Smooth muscle cell (in vitro differentiated cells): ENCODE results near the gene PPP4R4. TPM values are rescaled to one million over a fixed set of nuclear protein-coding genes. Genes with fewer than 3 reads are reported as not detected.
A peak's percentile ranks its signal among the peaks of the same experiment; 100 is the strongest.

Experiments
- DNase-seq: peaks from one replicate; lab custom pipeline; 2025; ENCODE audit not compliant: unreplicated experiment; lab: John Stamatoyannopoulos, UW
- H2AFZ ChIP-seq: fragments of 200-600 bp; sonication (generic); 2 replicates; pipeline ENCODE4 v1.6.0; 2016; ENCODE audit warnings: antibody characterized with exemption, low read depth, mild to moderate bottlenecking
- H3F3A ChIP-seq: fragments of 200-600 bp; sonication (generic); 2 replicates; pipeline ENCODE4 v1.6.0; 2017; ENCODE audit warnings: antibody characterized with exemption, low read depth
- H3K27ac ChIP-seq: fragments of 200-600 bp; sonication (generic); 2 replicates; pipeline ENCODE4 v1.5.1; 2016; ENCODE audit warnings: low read depth, mild to moderate bottlenecking
- H3K27me3 ChIP-seq: fragments of 200-600 bp; sonication (generic); 2 replicates; pipeline ENCODE4 v1.6.1; 2016; ENCODE audit warnings: low read depth, mild to moderate bottlenecking
- H3K36me3 ChIP-seq: fragments of 200-600 bp; sonication (generic); 2 replicates; pipeline ENCODE4 v1.5.1; 2016; ENCODE audit warnings: low read depth
- H3K4me1 ChIP-seq: fragments of 200-600 bp; sonication (generic); 2 replicates; pipeline ENCODE4 v1.5.1; 2016; ENCODE audit warnings: low read depth
- H3K4me2 ChIP-seq: fragments of 200-600 bp; sonication (generic); 2 replicates; pipeline ENCODE4 v1.6.0; 2016; ENCODE audit warnings: mild to moderate bottlenecking
- H3K4me3 ChIP-seq: fragments of 200-600 bp; sonication (generic); 2 replicates; pipeline ENCODE4 v1.5.1; 2016; ENCODE audit warnings: mild to moderate bottlenecking
- H3K79me2 ChIP-seq: fragments of 200-600 bp; sonication (generic); 2 replicates; pipeline ENCODE4 v1.6.0; 2016; ENCODE audit warnings: low read depth, mild to moderate bottlenecking
- H3K9ac ChIP-seq: fragments of 200-600 bp; sonication (generic); 2 replicates; pipeline ENCODE4 v1.6.0; 2016; ENCODE audit warnings: low read depth
- H3K9me3 ChIP-seq: fragments of 200-600 bp; sonication (generic); replicated peaks from 2 replicates; pipeline ENCODE4 v1.5.1; 2016; ENCODE audit warnings: low read depth
- H4K20me1 ChIP-seq: fragments of 200-600 bp; sonication (generic); 2 replicates; pipeline ENCODE4 v1.6.0; 2016; ENCODE audit warnings: low read depth
- WGBS: methylation state at CpG from one replicate; pipeline ENCODE4 v1.1.7; 2016; ENCODE audit warnings: low lambda C conversion rate; 5-methylcytosine and 5-hydroxymethylcytosine counted together
- polyA plus RNA-seq: library from polyadenylated mRNA; unstranded; fragments of >200 nt; fragmentation: Nextera tagmentation; extraction: Ambion mirVana; gene quantifications from 2 replicates; pipeline ENCODE4 v1.2.1, GENCODE V29; 2016
- total RNA-seq: library from RNA; depleted of rRNA; stranded (reverse); fragments of >200 nt; gene quantifications from 2 replicates; pipeline ENCODE4 v1.2.3, GENCODE V29; 2014
- TF ChIP-seq, protein P1 (sequence below): fragments of 200-600 bp; sonication (generic); IDR thresholded peaks from 2 replicates; pipeline ENCODE4 v1.5.1; 2017; ENCODE audit warnings: borderline replicate concordance, mild to moderate bottlenecking, antibody characterized with exemption; ENCODE audit not compliant: insufficient read depth, poor library complexity, severe bottlenecking

Gene PPP4R4
- total and polyA plus RNA-seq, 2 experiments from 2014 or later = 0.27 TPM

DNA sequence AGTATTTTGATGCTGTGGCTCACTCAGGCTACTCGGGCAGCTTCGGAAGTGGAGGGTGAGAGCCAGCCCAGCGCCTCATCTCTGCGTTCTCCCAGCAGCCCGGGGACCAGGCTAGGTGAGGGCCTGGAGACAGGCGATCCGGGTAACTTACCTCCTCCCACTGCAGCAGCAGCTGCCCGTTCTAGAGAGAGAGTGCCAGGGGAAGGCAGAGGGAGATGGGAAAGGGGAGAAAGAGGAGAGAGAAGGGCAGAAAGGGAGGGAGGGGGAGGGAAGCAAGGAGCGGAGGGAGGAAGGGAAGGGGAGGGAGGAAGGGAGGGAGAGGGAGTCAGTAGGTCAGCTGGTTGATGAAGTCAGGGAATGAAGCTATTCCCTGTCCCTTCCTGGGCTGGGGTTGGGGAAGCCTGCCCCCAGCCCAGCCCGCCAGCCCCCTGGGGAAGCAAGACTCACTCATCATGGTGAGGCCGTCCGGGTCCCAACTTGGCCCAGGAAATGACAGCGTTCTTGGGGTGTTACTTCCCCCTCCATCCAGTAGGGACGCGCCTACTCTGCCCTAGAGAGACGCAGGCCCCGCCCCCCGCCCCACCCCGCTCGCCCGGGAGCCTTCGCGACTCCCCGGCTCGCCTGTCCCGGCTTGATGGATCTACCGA, 44.9 kb upstream of the PPP4R4 start, which contains the start of gene IFI27L2:
TSS of gene IFI27L2 (minus strand) at position 494 of the 647 bp plus-strand sequence. CDS start at position 454, 40 bp downstream.
- H3F3A ChIP-seq = no peaks in the 10 kb centered on the region
- TF ChIP-seq, protein P1, sequence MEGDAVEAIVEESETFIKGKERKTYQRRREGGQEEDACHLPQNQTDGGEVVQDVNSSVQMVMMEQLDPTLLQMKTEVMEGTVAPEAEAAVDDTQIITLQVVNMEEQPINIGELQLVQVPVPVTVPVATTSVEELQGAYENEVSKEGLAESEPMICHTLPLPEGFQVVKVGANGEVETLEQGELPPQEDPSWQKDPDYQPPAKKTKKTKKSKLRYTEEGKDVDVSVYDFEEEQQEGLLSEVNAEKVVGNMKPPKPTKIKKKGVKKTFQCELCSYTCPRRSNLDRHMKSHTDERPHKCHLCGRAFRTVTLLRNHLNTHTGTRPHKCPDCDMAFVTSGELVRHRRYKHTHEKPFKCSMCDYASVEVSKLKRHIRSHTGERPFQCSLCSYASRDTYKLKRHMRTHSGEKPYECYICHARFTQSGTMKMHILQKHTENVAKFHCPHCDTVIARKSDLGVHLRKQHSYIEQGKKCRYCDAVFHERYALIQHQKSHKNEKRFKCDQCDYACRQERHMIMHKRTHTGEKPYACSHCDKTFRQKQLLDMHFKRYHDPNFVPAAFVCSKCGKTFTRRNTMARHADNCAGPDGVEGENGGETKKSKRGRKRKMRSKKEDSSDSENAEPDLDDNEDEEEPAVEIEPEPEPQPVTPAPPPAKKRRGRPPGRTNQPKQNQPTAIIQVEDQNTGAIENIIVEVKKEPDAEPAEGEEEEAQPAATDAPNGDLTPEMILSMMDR = no peak
- peak within 1 kb of the TSS; percentile 97 for H3K4me2 ChIP-seq
- peak within 1 kb of the TSS; percentile 64 for H3K4me3 ChIP-seq
- peak; percentile 70 for DNase-seq
- WGBS = 3% methylated on average over 21 of the region's 27 CpGs
- no peaks in the 10 kb centered on the region for H3K36me3 ChIP-seq
- no peaks in the 10 kb centered on the region for H3K79me2 ChIP-seq
- H2AFZ ChIP-seq = peak within 1 kb of the TSS; percentile 89
- H3K27me3 ChIP-seq = no peaks in the 10 kb centered on the region
- peaks cover 6% of the 10 kb centered on the region for H3K4me1 ChIP-seq
- peak within 1 kb of the TSS; percentile 24 for H3K27ac ChIP-seq
- peak within 1 kb of the TSS; percentile 38 for H3K9ac ChIP-seq
- no peaks in the 10 kb centered on the region for H4K20me1 ChIP-seq
- no peaks in the 10 kb centered on the region for H3K9me3 ChIP-seq

DNA sequence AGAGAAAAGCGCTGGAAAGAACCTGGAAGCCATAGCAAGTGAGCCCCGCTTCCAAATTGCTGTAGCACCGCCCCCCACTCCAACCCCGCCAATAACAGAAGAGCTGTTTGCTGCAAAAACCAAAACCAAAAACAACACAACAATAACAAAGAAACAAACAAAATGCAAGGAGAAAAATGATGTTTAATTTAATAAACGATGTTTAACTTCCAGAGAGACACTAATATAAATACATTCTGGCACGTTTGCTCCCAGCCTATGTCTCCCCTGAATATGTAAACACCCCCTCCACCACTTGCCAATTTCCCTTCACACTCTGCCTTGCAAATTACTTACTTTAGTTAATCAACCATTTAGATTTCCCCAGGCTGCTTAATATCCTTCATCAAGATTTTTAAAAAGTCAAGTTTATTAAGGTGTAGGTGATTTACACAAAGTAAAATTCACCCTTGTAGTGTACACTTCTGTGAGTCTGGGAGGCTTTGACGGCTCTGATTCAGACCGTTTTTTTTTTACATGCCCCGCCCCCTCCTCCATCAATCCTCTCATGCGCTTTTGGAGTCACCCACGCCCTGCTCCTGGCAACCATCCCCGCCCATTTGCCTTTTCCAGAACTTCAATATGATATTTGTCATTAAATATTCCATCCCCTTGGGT, 44.2 kb upstream of the PPP4R4 start:
- Histone ChIP-seq H2AFZ (peak overlapping the region; percentile 89), H3F3A (no peaks in the 10 kb centered on the region), H3K36me3 (no peaks in the 10 kb centered on the region), H3K9me3 (no peaks in the 10 kb centered on the region), H4K20me1 (no peaks in the 10 kb centered on the region), H3K4me1 (peaks cover 6% of the 10 kb centered on the region), H3K27ac (no peak overlapping the region), H3K79me2 (no peaks in the 10 kb centered on the region), H3K9ac (no peak overlapping the region), H3K4me3 (peak overlapping the region; percentile 64), H3K4me2 (peak overlapping the region; percentile 97), H3K27me3 (no peaks in the 10 kb centered on the region)
- TF ChIP-seq, protein P1 = no peak
- DNase-seq = no peak
- WGBS = 2% methylated on average over 12 of the region's 12 CpGs

DNA sequence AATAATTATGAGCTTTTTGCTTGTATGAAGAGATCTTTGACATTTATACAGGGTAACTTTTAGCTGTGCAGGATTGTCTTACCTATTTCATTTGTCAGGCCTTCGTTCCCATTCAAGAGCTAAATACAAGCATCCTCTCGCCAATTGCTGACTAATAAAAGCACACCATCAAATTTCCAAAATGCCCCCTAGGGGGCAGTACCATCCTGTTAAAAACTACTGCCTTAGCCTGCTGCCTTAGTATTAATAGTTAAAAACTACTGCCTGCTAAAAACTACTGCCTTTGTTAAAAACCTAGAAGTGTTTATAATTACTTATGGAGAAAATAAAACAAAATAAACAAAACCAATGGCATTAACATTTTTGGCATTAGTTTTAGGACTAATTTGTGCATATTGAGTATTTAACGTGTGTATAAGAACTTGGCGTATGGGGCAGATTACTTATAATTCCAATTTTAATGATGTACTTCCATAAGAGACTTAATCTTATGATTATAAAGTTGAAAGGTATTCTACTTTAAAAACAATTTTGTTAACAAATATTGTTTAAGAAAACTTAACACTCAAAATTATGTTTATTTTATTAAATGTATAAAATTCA, 41.7 kb upstream of the PPP4R4 start:
- Histone ChIP-seq H3F3A (no peaks in the 10 kb centered on the region), H3K79me2 (no peaks in the 10 kb centered on the region), H3K9me3 (no peaks in the 10 kb centered on the region), H3K9ac (no peak overlapping the region), H3K4me1 (peaks cover 6% of the 10 kb centered on the region), H3K4me2 (no peak overlapping the region), H3K4me3 (no peak overlapping the region), H3K27ac (no peak overlapping the region), H2AFZ (no peak overlapping the region), H3K27me3 (no peaks in the 10 kb centered on the region), H4K20me1 (no peaks in the 10 kb centered on the region), H3K36me3 (no peaks in the 10 kb centered on the region)
- TF ChIP-seq, protein P1 = peak; percentile 88
- WGBS = 50% methylated on average over 4 of the region's 4 CpGs
- no peak for DNase-seq
